ENCODE data around the gene NPY.
"Not testable (repeated sequence)": the region's sequence is repeated elsewhere in the genome, so short reads cannot be mapped to it uniquely, and the experiment has no call there.

The NPY gene

DNA sequence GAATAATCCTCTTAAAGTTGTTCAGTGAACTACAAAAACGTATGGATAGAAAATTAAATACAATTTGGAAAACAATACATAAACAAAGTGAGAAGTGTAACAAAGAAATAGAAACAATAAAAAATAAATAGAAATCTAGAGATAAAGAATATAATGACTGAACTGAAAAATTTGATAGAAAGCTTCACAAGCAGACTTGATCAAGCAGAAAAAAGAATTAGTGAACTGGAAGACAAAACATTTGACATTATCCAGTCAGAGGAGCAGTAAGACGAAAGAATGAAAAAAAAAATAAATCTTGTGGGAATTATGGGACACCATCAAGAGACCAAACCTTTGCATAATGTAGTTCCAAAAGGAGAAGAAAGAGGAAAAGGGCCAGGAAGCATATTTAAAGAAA lies 32.4 kb upstream of the NPY start:
- POLR2A ChIA-PET: no interaction called here
- TF ChIP-seq, protein P1, sequence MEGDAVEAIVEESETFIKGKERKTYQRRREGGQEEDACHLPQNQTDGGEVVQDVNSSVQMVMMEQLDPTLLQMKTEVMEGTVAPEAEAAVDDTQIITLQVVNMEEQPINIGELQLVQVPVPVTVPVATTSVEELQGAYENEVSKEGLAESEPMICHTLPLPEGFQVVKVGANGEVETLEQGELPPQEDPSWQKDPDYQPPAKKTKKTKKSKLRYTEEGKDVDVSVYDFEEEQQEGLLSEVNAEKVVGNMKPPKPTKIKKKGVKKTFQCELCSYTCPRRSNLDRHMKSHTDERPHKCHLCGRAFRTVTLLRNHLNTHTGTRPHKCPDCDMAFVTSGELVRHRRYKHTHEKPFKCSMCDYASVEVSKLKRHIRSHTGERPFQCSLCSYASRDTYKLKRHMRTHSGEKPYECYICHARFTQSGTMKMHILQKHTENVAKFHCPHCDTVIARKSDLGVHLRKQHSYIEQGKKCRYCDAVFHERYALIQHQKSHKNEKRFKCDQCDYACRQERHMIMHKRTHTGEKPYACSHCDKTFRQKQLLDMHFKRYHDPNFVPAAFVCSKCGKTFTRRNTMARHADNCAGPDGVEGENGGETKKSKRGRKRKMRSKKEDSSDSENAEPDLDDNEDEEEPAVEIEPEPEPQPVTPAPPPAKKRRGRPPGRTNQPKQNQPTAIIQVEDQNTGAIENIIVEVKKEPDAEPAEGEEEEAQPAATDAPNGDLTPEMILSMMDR (IDR thresholded peaks at IDR 0.05; ENCODE audit: control extremely low read depth, extremely low read depth, low read depth, missing control alignments): no peak
- DNase-seq (ENCODE audit: extremely low spot score): no peak
- CTCF ChIA-PET: interaction anchor here (1.3 kb wide), 1 partner anchor 8 kb away, joined by 3 read pairs; no protein-coding TSS in a partner anchor

DNA sequence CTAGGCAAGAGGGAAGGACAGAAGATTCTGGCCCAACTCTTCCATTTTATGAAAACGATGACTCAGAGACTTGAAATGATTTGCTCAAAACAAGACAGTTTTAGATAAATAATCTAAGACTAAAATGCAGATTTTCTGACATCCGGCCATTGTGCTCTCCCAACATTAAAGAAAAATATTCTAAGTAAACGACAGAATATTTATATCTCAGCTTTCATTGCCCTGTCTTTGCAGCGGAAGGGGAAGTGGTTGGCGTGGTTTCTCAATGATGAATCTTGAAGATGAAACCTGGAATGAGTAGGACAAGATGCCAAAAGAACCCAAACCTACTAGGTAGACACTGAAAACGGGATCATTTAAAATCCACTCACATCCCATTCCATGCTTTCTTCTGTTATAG lies 28.9 kb upstream of the NPY start:
- ChIA-PET POLR2A (no interaction called here), CTCF (no interaction called here)
- TF ChIP-seq, protein P1 (IDR thresholded peaks at IDR 0.05; ENCODE audit: control extremely low read depth, extremely low read depth, low read depth, missing control alignments): no peak
- no peak for DNase-seq (ENCODE audit: extremely low spot score)

DNA sequence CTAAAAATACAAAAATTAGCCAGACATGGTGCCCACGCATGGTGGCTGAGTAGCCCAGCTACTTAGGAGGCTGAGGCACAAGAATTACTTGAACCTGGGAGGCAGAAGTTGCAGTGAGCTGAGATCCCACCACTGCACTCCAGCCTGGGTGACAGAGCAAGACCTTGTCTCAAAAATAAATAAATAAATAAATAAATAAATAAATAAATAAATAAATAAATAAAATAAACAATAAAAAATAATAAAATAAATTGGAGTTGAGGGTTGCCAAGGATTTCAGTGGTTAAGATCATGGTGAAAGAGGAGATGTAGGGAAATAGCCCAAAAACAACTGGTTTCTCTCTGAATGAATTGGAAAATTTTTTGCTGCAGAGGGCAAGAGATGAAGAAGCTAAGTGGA lies 25.7 kb upstream of the NPY start:
- POLR2A ChIA-PET; CTCF ChIA-PET; DNase-seq (ENCODE audit: extremely low spot score): not testable (repeated sequence)

DNA sequence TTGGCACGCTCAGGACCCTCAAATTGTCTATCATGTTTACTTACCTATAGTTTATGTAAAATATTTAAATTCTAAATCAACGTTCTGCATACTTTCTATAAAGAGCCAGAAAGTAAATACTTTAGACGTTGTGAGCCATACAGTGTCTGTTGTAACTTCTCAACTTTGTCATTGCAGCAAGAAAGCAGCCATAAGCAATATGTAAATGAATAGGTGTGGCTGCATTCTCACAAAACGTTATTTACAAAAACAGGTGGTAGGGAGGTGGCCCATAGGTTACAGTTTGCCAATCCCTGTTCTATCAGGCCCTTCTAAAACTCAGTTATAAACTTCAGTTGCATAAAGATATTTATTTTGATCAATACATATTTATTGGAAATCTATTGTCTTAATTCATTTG lies 12.1 kb upstream of the NPY start:
- no peak for DNase-seq (ENCODE audit: extremely low spot score)
- ChIA-PET POLR2A (no interaction called here), CTCF (no interaction called here)
- TF ChIP-seq, protein P1 (IDR thresholded peaks at IDR 0.05; ENCODE audit: control extremely low read depth, extremely low read depth, low read depth, missing control alignments): no peak

DNA sequence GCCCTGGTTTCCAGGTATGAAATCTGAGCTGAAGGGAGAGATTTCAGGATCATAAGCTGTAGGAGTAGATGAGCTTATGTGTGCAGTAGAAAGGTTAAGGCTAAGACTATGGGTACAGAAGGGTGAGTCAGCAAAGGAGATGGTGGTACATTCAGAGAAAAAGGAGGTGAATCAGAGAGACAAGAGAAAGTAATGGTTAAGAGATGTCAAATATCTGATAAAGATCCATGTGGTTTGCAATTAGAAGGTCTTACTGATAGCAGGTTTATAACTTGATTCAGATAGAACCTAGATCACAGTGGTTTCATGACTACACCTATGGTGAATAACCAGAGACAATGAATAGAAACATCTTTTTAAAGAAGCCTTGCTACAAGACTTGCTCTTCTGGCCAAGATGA lies 4.5 kb upstream of the NPY start:
- TF ChIP-seq, protein P1 (IDR thresholded peaks at IDR 0.05; ENCODE audit: control extremely low read depth, extremely low read depth, low read depth, missing control alignments): no peak
- POLR2A ChIA-PET: no interaction called here

DNA sequence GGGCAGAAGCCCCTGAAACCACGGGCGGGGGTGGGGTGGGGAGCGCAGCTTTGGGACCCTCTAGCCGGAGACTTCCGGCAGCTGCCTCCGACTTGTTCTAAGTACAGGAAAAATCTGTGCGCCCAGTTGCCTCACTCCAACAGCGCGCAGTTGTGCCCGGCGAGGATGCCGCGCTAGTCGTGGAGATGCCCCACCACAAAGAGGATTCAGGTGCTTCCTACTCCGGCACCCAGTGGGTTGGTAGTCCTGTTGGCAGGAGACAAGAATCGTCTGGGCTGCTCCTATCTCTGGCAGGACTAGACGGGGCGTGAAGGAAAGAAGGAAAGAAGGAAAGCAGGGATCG lies 465 bp upstream of the NPY start:
- TF ChIP-seq, protein P1 (IDR thresholded peaks at IDR 0.05; ENCODE audit: control extremely low read depth, extremely low read depth, low read depth, missing control alignments): no peak
- ChIA-PET POLR2A (no interaction called here), CTCF (interaction anchor here (1.7 kb wide), 1 partner anchor 8 kb away, joined by 3 read pairs; no protein-coding TSS in a partner anchor)
- no peak for DNase-seq (ENCODE audit: extremely low spot score)

More for the DNA sequence above, 4.5 kb upstream of the NPY start:
- CTCF ChIA-PET: interaction anchor here (1.4 kb wide), 1 partner anchor 815 kb away, joined by 3 read pairs; no protein-coding TSS in a partner anchor
- DNase-seq (ENCODE audit: extremely low spot score): no peak

DNA sequence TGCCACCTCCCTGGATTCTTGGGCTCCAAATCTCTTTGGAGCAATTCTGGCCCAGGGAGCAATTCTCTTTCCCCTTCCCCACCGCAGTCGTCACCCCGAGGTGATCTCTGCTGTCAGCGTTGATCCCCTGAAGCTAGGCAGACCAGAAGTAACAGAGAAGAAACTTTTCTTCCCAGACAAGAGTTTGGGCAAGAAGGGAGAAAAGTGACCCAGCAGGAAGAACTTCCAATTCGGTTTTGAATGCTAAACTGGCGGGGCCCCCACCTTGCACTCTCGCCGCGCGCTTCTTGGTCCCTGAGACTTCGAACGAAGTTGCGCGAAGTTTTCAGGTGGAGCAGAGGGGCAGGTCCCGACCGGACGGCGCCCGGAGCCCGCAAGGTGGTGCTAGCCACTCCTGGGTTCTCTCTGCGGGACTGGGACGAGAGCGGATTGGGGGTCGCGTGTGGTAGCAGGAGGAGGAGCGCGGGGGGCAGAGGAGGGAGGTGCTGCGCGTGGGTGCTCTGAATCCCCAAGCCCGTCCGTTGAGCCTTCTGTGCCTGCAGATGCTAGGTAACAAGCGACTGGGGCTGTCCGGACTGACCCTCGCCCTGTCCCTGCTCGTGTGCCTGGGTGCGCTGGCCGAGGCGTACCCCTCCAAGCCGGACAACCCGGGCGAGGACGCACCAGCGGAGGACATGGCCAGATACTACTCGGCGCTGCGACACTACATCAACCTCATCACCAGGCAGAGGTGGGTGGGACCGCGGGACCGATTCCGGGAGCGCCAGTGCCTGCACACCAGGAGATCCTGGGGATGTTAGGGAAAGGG lies 913 bp downstream of the NPY start:
- peak; percentile 22 for DNase-seq (ENCODE audit: extremely low spot score)
- CTCF ChIA-PET: no interaction called here
- TF ChIP-seq, protein P1 (IDR thresholded peaks at IDR 0.05; ENCODE audit: control extremely low read depth, extremely low read depth, low read depth, missing control alignments): no peak
- POLR2A ChIA-PET: no interaction called here

Data from GM10248 (cell line).